Measurements from ENCODE around the gene ULK1. TPM values are rescaled to one million over a fixed set of nuclear protein-coding genes. Genes with fewer than 3 reads are reported as not detected.
A peak's percentile ranks its signal among the peaks of the same experiment; 100 is the strongest.

Gene ULK1
- total RNA-seq, 2 experiments from 2014 or later: 13.3 to 15.5 TPM

DNA sequence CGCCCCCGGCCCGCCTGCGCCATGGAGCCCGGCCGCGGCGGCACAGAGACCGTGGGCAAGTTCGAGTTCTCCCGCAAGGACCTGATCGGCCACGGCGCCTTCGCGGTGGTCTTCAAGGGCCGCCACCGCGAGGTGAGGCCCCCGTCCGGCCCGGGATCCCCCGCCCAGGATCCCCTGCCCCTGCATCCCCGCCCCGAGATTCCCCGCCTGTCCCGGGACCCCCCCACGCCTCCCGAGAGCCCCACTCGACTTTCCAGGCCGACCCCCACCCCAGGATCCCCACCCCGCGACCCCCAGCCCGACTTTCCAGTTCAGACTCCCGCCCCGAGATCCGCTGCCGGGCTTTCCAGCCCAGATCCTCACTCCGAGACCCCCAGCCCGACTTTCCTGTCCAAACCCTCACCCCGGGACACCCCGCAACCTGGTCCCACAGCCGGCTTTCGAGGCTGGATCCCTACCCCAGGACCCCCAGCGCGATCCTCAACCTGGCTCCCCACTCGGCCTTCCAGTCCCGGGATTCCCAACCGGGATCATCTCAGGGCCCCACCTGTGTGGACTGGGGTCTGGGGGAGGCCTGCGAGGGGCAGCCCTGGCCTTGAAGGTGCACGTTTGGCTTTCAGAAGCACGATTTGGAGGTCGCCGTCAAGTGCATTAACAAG is 688 bp downstream of the ULK1 start:
- TF ChIP-seq, protein P1, sequence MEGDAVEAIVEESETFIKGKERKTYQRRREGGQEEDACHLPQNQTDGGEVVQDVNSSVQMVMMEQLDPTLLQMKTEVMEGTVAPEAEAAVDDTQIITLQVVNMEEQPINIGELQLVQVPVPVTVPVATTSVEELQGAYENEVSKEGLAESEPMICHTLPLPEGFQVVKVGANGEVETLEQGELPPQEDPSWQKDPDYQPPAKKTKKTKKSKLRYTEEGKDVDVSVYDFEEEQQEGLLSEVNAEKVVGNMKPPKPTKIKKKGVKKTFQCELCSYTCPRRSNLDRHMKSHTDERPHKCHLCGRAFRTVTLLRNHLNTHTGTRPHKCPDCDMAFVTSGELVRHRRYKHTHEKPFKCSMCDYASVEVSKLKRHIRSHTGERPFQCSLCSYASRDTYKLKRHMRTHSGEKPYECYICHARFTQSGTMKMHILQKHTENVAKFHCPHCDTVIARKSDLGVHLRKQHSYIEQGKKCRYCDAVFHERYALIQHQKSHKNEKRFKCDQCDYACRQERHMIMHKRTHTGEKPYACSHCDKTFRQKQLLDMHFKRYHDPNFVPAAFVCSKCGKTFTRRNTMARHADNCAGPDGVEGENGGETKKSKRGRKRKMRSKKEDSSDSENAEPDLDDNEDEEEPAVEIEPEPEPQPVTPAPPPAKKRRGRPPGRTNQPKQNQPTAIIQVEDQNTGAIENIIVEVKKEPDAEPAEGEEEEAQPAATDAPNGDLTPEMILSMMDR (IDR thresholded peaks at IDR 0.05): no peak
- intact Hi-C loops (cut with micrococcal nuclease): no loop called here
- Mint-ChIP-seq H3K9me3 (no peaks in the 10 kb centered on the region), H3K27me3 (no peaks in the 10 kb centered on the region), H3K36me3 (ENCODE audit: low read depth) (no peaks in the 10 kb centered on the region), H3K4me1 (ENCODE audit: low read depth) (peaks cover 9% of the 10 kb centered on the region), H3K4me3 (peak overlapping the region; percentile 78), H3K27ac (peak overlapping the region; percentile 71)
- ChIA-PET CTCF (no interaction called here), POLR2A (no interaction called here)
- peak; percentile 15 for DNase-seq
- ATAC-seq: no peak

DNA sequence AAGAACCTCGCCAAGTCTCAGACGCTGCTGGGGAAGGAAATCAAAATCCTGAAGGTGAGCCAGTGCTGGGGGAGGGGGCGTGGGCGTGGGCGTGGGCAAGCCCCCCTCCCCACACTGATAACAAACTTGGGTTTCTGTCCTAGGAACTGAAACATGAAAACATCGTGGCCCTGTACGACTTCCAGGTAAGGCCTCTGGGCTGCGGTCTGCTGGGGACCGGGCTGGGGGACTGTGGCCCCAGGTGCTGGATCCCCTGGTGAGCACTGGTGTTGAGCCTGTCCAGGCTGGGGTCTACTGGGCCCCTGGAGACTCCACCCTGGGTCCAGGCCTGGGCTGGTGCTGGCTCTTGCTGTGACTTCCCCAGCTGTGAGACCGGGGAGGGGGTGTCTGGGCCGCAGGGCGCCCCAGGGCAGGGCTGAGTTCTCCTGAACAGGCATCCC is 1.2 kb downstream of the ULK1 start:
- DNase-seq: peak; percentile 35
- intact Hi-C loops (cut with micrococcal nuclease): no loop called here
- H3K36me3 Mint-ChIP-seq (ENCODE audit: low read depth): no peaks in the 10 kb centered on the region
- ChIA-PET POLR2A (interaction anchor here (1.5 kb wide), 1 partner anchor 34 kb away, joined by 7 read pairs; the partner anchor contains the start of gene PUS1), CTCF (no interaction called here)
- H3K27ac Mint-ChIP-seq: peak overlapping the region; percentile 71
- ATAC-seq: no peak
- no peaks in the 10 kb centered on the region for H3K9me3 Mint-ChIP-seq
- peaks cover 9% of the 10 kb centered on the region for H3K4me1 Mint-ChIP-seq (ENCODE audit: low read depth)
- H3K27me3 Mint-ChIP-seq: no peaks in the 10 kb centered on the region
- TF ChIP-seq, protein P1 (IDR thresholded peaks at IDR 0.05): no peak
- peak overlapping the region; percentile 78 for H3K4me3 Mint-ChIP-seq

DNA sequence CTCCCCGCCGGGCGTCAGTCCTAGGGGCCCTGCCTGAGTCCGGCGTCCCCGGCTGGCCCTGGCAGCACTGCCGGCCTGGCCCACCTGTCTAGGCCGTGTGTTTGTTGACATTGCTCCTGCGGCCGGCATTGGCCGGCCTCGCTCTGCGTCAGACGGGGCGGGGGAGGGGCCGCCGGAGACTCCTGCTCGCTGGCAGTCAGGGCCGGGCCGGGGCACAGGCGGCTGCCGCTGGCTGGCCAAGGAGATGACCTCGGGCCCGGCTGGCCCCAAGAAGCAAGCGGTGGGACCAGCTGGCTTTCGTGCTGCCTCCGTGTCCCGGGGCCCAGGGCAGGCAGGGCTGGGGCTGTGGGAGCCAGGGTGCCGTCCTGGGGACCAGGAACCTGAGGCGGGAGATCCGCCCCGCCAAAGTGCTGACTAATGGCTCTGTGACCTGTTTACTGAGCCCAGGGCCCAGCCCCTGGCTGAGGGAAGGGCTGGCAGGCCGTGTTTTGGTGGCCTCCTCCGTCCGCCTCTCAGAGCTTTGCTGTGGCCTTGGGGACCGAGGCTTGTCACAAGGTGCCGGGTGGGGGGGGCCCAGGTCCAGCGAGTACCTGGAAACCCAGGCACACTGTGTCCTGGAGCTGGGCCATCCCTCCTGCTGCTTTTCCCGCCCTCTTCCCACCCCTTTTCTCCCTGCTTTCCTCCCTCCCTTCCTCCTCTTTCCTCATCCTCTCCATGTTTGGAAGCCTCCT is 1.8 kb downstream of the ULK1 start:
- Mint-ChIP-seq H3K4me3 (peak overlapping the region; percentile 78), H3K27ac (no peak overlapping the region), H3K4me1 (ENCODE audit: low read depth) (peaks cover 9% of the 10 kb centered on the region), H3K9me3 (no peaks in the 10 kb centered on the region), H3K27me3 (no peaks in the 10 kb centered on the region), H3K36me3 (ENCODE audit: low read depth) (no peaks in the 10 kb centered on the region)
- TF ChIP-seq, protein P1 (IDR thresholded peaks at IDR 0.05): no peak
- peak; percentile 73 for ATAC-seq
- intact Hi-C loops (cut with micrococcal nuclease): no loop called here
- POLR2A ChIA-PET: interaction anchor here (0.9 to 2.0 kb wide), 3 partner anchors 10 to 33 kb away, joined by 3 to 7 read pairs (median 7); partner anchors contain the start of gene PUS1
- peak; percentile 83 for DNase-seq
- CTCF ChIA-PET: interaction anchor here (1.5 kb wide), 1 partner anchor 34 kb away, joined by 3 read pairs; no protein-coding TSS in a partner anchor

DNA sequence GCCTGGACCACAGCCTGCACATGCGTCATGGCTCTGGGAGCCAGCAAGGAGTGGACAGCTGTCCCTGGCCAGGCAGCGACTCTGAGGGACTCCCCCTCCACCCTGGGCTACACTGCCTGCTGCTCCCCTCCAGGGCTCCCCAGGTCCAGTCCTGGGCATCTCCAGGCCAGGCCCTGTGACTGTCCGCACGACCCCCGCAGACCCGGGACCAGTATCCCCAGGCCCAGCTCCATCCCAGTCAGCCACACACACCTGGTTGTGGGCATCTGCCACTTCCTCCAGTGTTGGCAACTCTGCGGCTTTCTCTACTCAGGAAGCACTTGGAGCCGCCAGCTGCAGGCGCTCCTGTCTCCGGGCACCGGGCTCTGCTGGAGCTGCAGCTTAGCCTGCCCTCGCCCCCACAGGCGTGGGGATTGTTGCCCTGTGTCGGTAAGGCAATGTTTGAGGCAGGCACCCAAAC is 2.4 kb downstream of the ULK1 start:
- no peak for ATAC-seq
- Mint-ChIP-seq H3K27ac (no peak overlapping the region), H3K4me3 (peak overlapping the region; percentile 78), H3K9me3 (no peaks in the 10 kb centered on the region), H3K27me3 (no peaks in the 10 kb centered on the region), H3K4me1 (ENCODE audit: low read depth) (peaks cover 9% of the 10 kb centered on the region), H3K36me3 (ENCODE audit: low read depth) (no peaks in the 10 kb centered on the region)
- CTCF ChIA-PET: interaction anchor here (1.5 kb wide), 1 partner anchor 33 kb away, joined by 3 read pairs; no protein-coding TSS in a partner anchor
- POLR2A ChIA-PET: interaction anchor here (0.9 to 2.0 kb wide), 3 partner anchors 10 to 33 kb away, joined by 3 to 7 read pairs (median 7); partner anchors contain the start of gene PUS1
- TF ChIP-seq, protein P1 (IDR thresholded peaks at IDR 0.05): no peak
- intact Hi-C loops (cut with micrococcal nuclease): no loop called here
- no peak for DNase-seq

Data from activated CD8-positive, alpha-beta T cell treated with anti-CD3 and anti-CD28 coated beads for 36 hours (primary cell).